HepG2 (cell line): ENCODE measurements around the gene PSMD8. TPM values are rescaled to one million over a fixed set of nuclear protein-coding genes. Genes with fewer than 3 reads are reported as not detected.

Experiments used
- AKAP8 ChIP-seq: sonication (generic); formaldehyde crosslinking; IDR thresholded peaks from 2 replicates; pipeline ENCODE4 v1.5.1; 2020; ENCODE audit warnings: mild to moderate bottlenecking, missing genetic modification reagents
- CENPT ChIP-seq: sonication (generic); formaldehyde crosslinking; IDR thresholded peaks from 2 replicates; pipeline ENCODE4 v1.8.0; 2022; ENCODE audit warnings: low read depth, mild to moderate bottlenecking, moderate library complexity, missing genetic modification reagents
- GATA4 ChIP-seq: sonication (generic); IDR thresholded peaks from 2 replicates; pipeline ENCODE4 v1.6.1; 2016; ENCODE audit warnings: antibody characterized with exemption, low read depth, borderline replicate concordance
- HMG20B ChIP-seq: conservative IDR thresholded peaks from 2 replicates; pipeline ENCODE4 v1.6.1; 2016; ENCODE audit warnings: missing genetic modification reagents, missing compliant biosample characterization
- PCBP2 ChIP-seq: fragments of 200-400 bp; formaldehyde crosslinking; optimal IDR thresholded peaks from 2 replicates; pipeline ENCODE3; 2018; ENCODE audit warnings: low read length, low read depth; ENCODE audit not compliant: poor library complexity, severe bottlenecking
- RARG ChIP-seq: sonication (generic); formaldehyde crosslinking; IDR thresholded peaks from 2 replicates; pipeline ENCODE4 v1.4.0; 2020; ENCODE audit warnings: low read depth, mild to moderate bottlenecking, missing genetic modification reagents
- REL ChIP-seq: sonication (generic); formaldehyde crosslinking; conservative IDR thresholded peaks from 2 replicates; pipeline ENCODE4 v1.8.0; 2022; ENCODE audit warnings: mild to moderate bottlenecking, missing genetic modification reagents, moderate library complexity
- RNF2 ChIP-seq: fragments of 450-650 bp; conservative IDR thresholded peaks from 2 replicates; pipeline ENCODE4 v1.6.1; 2016; ENCODE audit warnings: low read depth
- RXRA ChIP-seq: sonication (generic); formaldehyde crosslinking; IDR thresholded peaks from 2 replicates; pipeline ENCODE4 v1.5.1; 2020; ENCODE audit warnings: missing genetic modification reagents
- TBP ChIP-seq: sonication (generic); formaldehyde crosslinking; IDR thresholded peaks from 2 replicates; pipeline ENCODE4 v1.5.0; 2020; ENCODE audit warnings: missing genetic modification reagents
- TCF7 ChIP-seq: sonication (generic); IDR thresholded peaks from 2 replicates; pipeline ENCODE4 v1.6.1; 2016; ENCODE audit warnings: antibody characterized with exemption, low read depth
- ZIK1 ChIP-seq: sonication (generic); formaldehyde crosslinking; IDR thresholded peaks from 2 replicates; pipeline ENCODE4 v1.5.0; 2020; ENCODE audit warnings: mild to moderate bottlenecking, low read depth, missing genetic modification reagents, borderline replicate concordance
- ZNF274 ChIP-seq: sonication (generic); formaldehyde crosslinking; IDR thresholded peaks from 2 replicates; pipeline ENCODE4 v1.5.1; 2020; ENCODE audit warnings: mild to moderate bottlenecking, missing genetic modification reagents
- ZNF383 ChIP-seq: sonication (generic); formaldehyde crosslinking; IDR thresholded peaks from 2 replicates; pipeline ENCODE4 v1.4.0; 2020; ENCODE audit warnings: missing genetic modification reagents, mild to moderate bottlenecking, borderline replicate concordance
- ZNF549 ChIP-seq: sonication (generic); formaldehyde crosslinking; IDR thresholded peaks from 2 replicates; pipeline ENCODE4 v1.5.0; 2020; ENCODE audit warnings: missing genetic modification reagents
- ZNF773 ChIP-seq: sonication (generic); formaldehyde crosslinking; IDR thresholded peaks from 2 replicates; pipeline ENCODE4 v1.4.0; 2020; ENCODE audit warnings: missing genetic modification reagents, borderline replicate concordance
- polyA plus RNA-seq, 8 experiments: library from polyadenylated mRNA; depleted of rRNA in 3 of 8; stranded (reverse) in 7 of 8; unstranded in 1 of 8; fragments of >200 nt; fragmentation: Illumina TruSeq in 4 of 8; extraction: Trizol in 4 of 8; gene quantifications; 2 replicates each; pipeline versions ENCODE4 v1.2.1 to v1.2.3, GENCODE V29; 2011 to 2016; ENCODE audit warnings: low read depth in 4 of 8, missing spikeins in 1 of 8, mixed read lengths in 1 of 8; ENCODE audit not compliant: insufficient read depth in 1 of 8
- total RNA-seq, 5 experiments: library from RNA; depleted of rRNA; stranded (reverse); fragments of >200 nt; fragmentation: Illumina TruSeq; extraction: Trizol; gene quantifications; 2 replicates each; pipeline ENCODE4 v1.2.3, GENCODE V29; 2016; ENCODE audit warnings: low read depth in 1 of 5
- TF ChIP-seq, protein P1 (sequence below): IDR thresholded peaks from 2 replicates; pipeline ENCODE4 v1.4.0; 2020; ENCODE audit warnings: mild to moderate bottlenecking, missing genetic modification reagents
- TF ChIP-seq, protein P2 (sequence below): sonication (generic); formaldehyde crosslinking; IDR thresholded peaks from 2 replicates; pipeline ENCODE4 v1.4.0; 2020; ENCODE audit warnings: missing genetic modification reagents
- TF ChIP-seq, protein P3 (sequence below): sonication (generic); formaldehyde crosslinking; IDR thresholded peaks from 2 replicates; pipeline ENCODE4 v1.8.0; 2022; ENCODE audit warnings: mild to moderate bottlenecking, missing genetic modification reagents, moderate library complexity
- TF ChIP-seq, protein P4 (sequence below): sonication (generic); formaldehyde crosslinking; IDR thresholded peaks from 2 replicates; pipeline ENCODE4 v1.5.1; 2020; ENCODE audit warnings: mild to moderate bottlenecking, missing genetic modification reagents, borderline replicate concordance

PSMD8 gene
- total and polyA plus RNA-seq, 2 of the 13 experiments (the other 11 are each of a cell fraction or from before 2014, with no cell fraction given), result 162 to 296 TPM

DNA sequence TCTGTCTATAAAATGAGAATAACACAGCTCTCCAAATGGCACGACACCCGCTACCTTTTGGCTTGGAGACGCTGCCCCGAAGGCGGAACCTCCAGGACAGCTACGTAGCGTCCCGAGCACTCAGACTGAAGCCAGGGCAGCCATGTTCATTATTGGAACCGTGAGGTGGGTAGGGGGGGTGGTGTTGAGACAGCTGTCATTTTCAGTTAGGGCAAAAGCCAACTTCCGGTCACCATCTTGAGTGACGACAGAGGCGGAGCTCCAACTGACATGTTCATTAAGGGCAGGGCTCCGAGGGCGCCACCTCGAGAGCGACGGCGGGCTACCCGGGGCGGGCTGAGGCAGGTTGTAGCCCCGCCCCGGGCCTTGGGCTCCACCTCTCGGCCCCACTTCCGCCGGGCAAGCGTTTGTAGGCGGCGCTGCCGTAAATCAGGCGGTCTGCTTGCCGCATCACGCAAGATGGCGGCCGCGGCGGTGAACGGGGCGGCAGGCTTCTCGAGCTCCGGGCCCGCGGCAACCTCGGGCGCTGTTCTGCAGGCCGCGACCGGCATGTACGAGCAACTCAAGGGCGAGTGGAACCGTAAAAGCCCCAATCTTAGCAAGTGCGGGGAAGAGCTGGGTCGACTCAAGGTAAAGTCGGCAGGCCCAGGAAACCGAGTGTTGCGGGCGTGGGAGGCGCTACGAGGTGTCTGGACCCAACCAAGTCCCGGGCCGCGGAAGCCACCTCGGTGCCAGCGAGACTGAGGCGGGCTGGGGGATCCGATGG, at the start of gene PSMD8 (continued):
- TF ChIP-seq REL (CRISPR knock-in tag) (no peak), RNF2 (0 out of 2 replicates have a peak, but pooled peaks have one; percentile 51), ZNF549 (CRISPR knock-in tag) (0 out of 2 replicates have a peak, but pooled peaks have one; percentile 66), PCBP2 (no peak), CENPT (CRISPR knock-in tag) (no peak), ZNF274 (CRISPR knock-in tag) (no peak; the same call in 1 of the 2 replicates), AKAP8 (CRISPR knock-in tag) (no peak), ZNF773 (peak; percentile 77; the same call in 1 of the 2 replicates), ZNF383 (CRISPR knock-in tag) (no peak), RXRA (CRISPR knock-in tag) (peak; percentile 34; the same call in 1 of the 2 replicates), ZIK1 (CRISPR knock-in tag) (peak; percentile 80; the same call in 1 of the 2 replicates), RARG (CRISPR knock-in tag) (0 out of 2 replicates have a peak, but pooled peaks have one; percentile 47), TCF7 (peak; percentile 53; the same call in 1 of the 2 replicates), HMG20B (CRISPR knock-in tag) (0 out of 2 replicates have a peak, but pooled peaks have one; percentile 47), GATA4 (peak; percentile 75; the same call in 1 of the 2 replicates), TBP (CRISPR knock-in tag) (no peak)
- TF ChIP-seq, protein P1, sequence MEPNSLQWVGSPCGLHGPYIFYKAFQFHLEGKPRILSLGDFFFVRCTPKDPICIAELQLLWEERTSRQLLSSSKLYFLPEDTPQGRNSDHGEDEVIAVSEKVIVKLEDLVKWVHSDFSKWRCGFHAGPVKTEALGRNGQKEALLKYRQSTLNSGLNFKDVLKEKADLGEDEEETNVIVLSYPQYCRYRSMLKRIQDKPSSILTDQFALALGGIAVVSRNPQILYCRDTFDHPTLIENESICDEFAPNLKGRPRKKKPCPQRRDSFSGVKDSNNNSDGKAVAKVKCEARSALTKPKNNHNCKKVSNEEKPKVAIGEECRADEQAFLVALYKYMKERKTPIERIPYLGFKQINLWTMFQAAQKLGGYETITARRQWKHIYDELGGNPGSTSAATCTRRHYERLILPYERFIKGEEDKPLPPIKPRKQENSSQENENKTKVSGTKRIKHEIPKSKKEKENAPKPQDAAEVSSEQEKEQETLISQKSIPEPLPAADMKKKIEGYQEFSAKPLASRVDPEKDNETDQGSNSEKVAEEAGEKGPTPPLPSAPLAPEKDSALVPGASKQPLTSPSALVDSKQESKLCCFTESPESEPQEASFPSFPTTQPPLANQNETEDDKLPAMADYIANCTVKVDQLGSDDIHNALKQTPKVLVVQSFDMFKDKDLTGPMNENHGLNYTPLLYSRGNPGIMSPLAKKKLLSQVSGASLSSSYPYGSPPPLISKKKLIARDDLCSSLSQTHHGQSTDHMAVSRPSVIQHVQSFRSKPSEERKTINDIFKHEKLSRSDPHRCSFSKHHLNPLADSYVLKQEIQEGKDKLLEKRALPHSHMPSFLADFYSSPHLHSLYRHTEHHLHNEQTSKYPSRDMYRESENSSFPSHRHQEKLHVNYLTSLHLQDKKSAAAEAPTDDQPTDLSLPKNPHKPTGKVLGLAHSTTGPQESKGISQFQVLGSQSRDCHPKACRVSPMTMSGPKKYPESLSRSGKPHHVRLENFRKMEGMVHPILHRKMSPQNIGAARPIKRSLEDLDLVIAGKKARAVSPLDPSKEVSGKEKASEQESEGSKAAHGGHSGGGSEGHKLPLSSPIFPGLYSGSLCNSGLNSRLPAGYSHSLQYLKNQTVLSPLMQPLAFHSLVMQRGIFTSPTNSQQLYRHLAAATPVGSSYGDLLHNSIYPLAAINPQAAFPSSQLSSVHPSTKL (CRISPR knock-in tag), result peak; percentile 32
- TF ChIP-seq, protein P2, sequence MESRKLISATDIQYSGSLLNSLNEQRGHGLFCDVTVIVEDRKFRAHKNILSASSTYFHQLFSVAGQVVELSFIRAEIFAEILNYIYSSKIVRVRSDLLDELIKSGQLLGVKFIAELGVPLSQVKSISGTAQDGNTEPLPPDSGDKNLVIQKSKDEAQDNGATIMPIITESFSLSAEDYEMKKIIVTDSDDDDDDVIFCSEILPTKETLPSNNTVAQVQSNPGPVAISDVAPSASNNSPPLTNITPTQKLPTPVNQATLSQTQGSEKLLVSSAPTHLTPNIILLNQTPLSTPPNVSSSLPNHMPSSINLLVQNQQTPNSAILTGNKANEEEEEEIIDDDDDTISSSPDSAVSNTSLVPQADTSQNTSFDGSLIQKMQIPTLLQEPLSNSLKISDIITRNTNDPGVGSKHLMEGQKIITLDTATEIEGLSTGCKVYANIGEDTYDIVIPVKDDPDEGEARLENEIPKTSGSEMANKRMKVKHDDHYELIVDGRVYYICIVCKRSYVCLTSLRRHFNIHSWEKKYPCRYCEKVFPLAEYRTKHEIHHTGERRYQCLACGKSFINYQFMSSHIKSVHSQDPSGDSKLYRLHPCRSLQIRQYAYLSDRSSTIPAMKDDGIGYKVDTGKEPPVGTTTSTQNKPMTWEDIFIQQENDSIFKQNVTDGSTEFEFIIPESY (CRISPR knock-in tag), result 0 out of 2 replicates have a peak, but pooled peaks have one; percentile 49
- TF ChIP-seq, protein P3, sequence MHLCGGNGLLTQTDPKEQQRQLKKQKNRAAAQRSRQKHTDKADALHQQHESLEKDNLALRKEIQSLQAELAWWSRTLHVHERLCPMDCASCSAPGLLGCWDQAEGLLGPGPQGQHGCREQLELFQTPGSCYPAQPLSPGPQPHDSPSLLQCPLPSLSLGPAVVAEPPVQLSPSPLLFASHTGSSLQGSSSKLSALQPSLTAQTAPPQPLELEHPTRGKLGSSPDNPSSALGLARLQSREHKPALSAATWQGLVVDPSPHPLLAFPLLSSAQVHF (CRISPR knock-in tag), result no peak
- TF ChIP-seq, protein P4, sequence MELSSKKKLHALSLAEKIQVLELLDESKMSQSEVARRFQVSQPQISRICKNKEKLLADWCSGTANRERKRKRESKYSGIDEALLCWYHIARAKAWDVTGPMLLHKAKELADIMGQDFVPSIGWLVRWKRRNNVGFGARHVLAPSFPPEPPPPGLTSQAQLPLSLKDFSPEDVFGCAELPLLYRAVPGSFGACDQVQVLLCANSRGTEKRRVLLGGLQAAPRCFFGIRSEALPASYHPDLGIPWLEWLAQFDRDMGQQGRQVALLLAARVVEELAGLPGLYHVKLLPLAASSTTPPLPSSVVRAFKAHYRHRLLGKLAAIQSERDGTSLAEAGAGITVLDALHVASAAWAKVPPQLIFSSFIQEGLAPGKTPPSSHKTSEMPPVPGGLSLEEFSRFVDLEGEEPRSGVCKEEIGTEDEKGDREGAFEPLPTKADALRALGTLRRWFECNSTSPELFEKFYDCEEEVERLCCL (CRISPR knock-in tag), result no peak
